Mammary epithelial cell (primary cell): ENCODE measurements around the gene PIKFYVE.

Source experiments
- CTCF ChIP-seq, 2 donors: IDR thresholded peaks in 1 of 2; conservative IDR thresholded peaks in 1 of 2; 2 replicates each; pipeline ENCODE4 v1.5.1; 2011 to 2012; ENCODE audit warnings: inconsistent platforms in 2 of 2, low read length in 2 of 2, mild to moderate bottlenecking in 2 of 2, control low read depth in 1 of 2, low read depth in 1 of 2; ENCODE audit not compliant: insufficient read depth in 1 of 2; ENCODE audit errors: extremely low read depth in 1 of 2
- EZH2 ChIP-seq: IDR thresholded peaks from 2 replicates; pipeline ENCODE4 v1.6.1; 2012; ENCODE audit warnings: low read length, inconsistent platforms, borderline replicate concordance

DNA sequence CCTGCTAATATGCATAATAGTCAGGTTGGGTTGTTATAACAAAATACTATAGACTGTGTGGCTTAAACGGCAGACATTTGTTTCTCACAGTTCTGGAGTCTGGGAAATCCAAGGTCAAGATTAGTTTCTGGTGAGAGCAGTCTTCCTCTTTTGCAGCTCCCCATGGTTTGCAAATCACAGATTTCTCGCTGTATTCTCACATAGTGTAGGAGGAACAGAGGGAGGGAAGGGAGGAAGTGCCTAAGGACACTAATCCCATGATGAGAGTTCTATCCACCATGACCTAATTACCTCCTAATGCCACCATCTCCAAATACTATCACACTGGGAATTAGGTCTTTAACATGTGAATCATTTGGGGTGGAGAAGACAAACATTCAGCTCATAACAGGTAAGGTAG lies 120.5 kb downstream of the PIKFYVE start:
- TF ChIP-seq CTCF (conservative IDR thresholded peaks at IDR 0.05 in 1 of 2, IDR thresholded peaks at IDR 0.05 in 1 of 2; ENCODE audit: extremely low read depth in 1 of 2, insufficient read depth in 1 of 2, low read depth in 1 of 2, low read length in 2 of 2), result no peak
- TF ChIP-seq EZH2, result no peak
